NCI-H526 treated with DMSO at 0.1 percent for 48 hours (cell line): ENCODE data around the gene HK1.

ENCODE experiments used
- DNase-seq: peaks from one replicate; lab custom pipeline; 2025; lab: John Stamatoyannopoulos, UW

HK1 gene

GRCh38 chr10:69349542-69349888 is 71.2 kb downstream of the HK1 start:
- no peak for DNase-seq

GRCh38 chr10:69351589-69351988 is 73.3 kb downstream of the HK1 start:
- DNase-seq: no peak

- DNase-seq: no peak
Measured at GRCh38 chr10:69352569-69353264, 74.4 kb downstream of the HK1 start.

- no peak for DNase-seq
Measured at GRCh38 chr10:69353977-69354635, 75.8 kb downstream of the HK1 start.

- no peak for DNase-seq
Measured at GRCh38 chr10:69356187-69356586, 77.9 kb downstream of the HK1 start.

- DNase-seq: no peak
Measured at GRCh38 chr10:69358148-69358795, 80.0 kb downstream of the HK1 start.

GRCh38 chr10:69359148-69359547 is 80.9 kb downstream of the HK1 start:
- DNase-seq: no peak

GRCh38 chr10:69359594-69359993 is 81.3 kb downstream of the HK1 start:
- DNase-seq: no peak

- no peak for DNase-seq
Measured at GRCh38 chr10:69360485-69361302, 82.4 kb downstream of the HK1 start.

- no peak for DNase-seq
Measured at GRCh38 chr10:69361303-69361614, 83.0 kb downstream of the HK1 start.

GRCh38 chr10:69362471-69362954 is 84.2 kb downstream of the HK1 start:
- no peak for DNase-seq

GRCh38 chr10:69363666-69364065 is 85.4 kb downstream of the HK1 start:
- DNase-seq: no peak

- DNase-seq: no peak
Measured at GRCh38 chr10:69364232-69364940, 86.1 kb downstream of the HK1 start.

GRCh38 chr10:69366738-69367137 is 88.4 kb downstream of the HK1 start:
- DNase-seq: no peak

GRCh38 chr10:69367469-69367868 is 89.2 kb downstream of the HK1 start:
- DNase-seq: no peak

- DNase-seq: no peak
Measured at GRCh38 chr10:69372126-69372980, 94.1 kb downstream of the HK1 start.

- no peak for DNase-seq
Measured at GRCh38 chr10:69374242-69374641, 95.9 kb downstream of the HK1 start.

GRCh38 chr10:69374931-69375306 is 96.6 kb downstream of the HK1 start:
- no peak for DNase-seq

- no peak for DNase-seq
Measured at GRCh38 chr10:69375307-69376151, 97.2 kb downstream of the HK1 start.

- no peak for DNase-seq
Measured at GRCh38 chr10:69376662-69377061, 98.4 kb downstream of the HK1 start.
